K562 (cell line): Measurements from ENCODE around the gene ZNF609. TPM values are rescaled to one million over a fixed set of nuclear protein-coding genes. Genes with fewer than 3 reads are reported as not detected.
A peak's percentile ranks its signal among the peaks of the same experiment; 100 is the strongest.

ENCODE experiments used
- ATAC-seq: fragments of 200-7000 bp; cut with Tn5 transposase; 3 replicates; pipeline ENCODE4 v1.9.1; 2020; ENCODE audit warnings: moderate library complexity
- BruUV-seq: library from RNA; stranded (reverse); fragments of 400-500 nt; replicated peaks from 2 replicates; lab custom pipeline; 2021; lab: Mats Ljungman, UMichigan
- CTCF ChIA-PET: fragments of 300-600 bp; formaldehyde crosslinking; extraction: SDS; loops from one replicate; lab custom pipeline; 2021; ENCODE audit warnings: low intra/inter-chr PET ratio; lab: Yijun Ruan, JAX
- POLR2A ChIA-PET: fragments of 300-600, 350-650 bp; sonication (Branson Sonifier 250); formaldehyde crosslinking; extraction: SDS; loops from one replicate; lab custom pipeline; 2021; ENCODE audit warnings: antibody characterized with exemption, inconsistent platforms; lab: Yijun Ruan, JAX
- DNase-seq, 4 experiments: peaks; one replicate each; pipeline versions ENCODE4 v3.0.0 to v3.0.0-alpha.2; 2011 to 2018; ENCODE audit warnings: low spot score in 3 of 4, mixed read lengths in 3 of 4; ENCODE audit errors: extremely low read depth in 1 of 4
- FAIRE-seq: peaks from 2 replicates; lab custom pipeline; 2011; peaks lifted over from hg19 to GRCh38; lab: Jason Lieb, UNC
- H2AFZ ChIP-seq: 2 replicates; pipeline ENCODE4 v1.6.0; 2011; ENCODE audit warnings: low read depth, low read length, control low read depth, inconsistent platforms
- H3K27ac ChIP-seq: fragments of 200-600 bp; 3 replicates; pipeline ENCODE4 v1.8.0; 2011; ENCODE audit warnings: low read depth, mild to moderate bottlenecking, control low read depth, inconsistent platforms, low read length, moderate library complexity, mixed read lengths; ENCODE audit errors: extremely low read depth
- H3K27me3 ChIP-seq, 2 experiments: fragments of 300-600 bp in 1 of 2; 2 replicates in 1 of 2; 3 replicates in 1 of 2; pipeline versions ENCODE4 v1.6.0 to v1.8.0; 2011; ENCODE audit warnings: inconsistent platforms in 2 of 2, low read length in 2 of 2, mild to moderate bottlenecking in 1 of 2, mixed read lengths in 1 of 2, moderate library complexity in 1 of 2; ENCODE audit not compliant: control insufficient read depth in 2 of 2, insufficient read depth in 2 of 2
- H3K36me3 ChIP-seq: fragments of 300-600 bp; 3 replicates; pipeline ENCODE4 v1.8.0; 2011; ENCODE audit warnings: mild to moderate bottlenecking, low read length, inconsistent platforms; ENCODE audit not compliant: control insufficient read depth, insufficient read depth
- H3K4me1 ChIP-seq, 2 experiments: fragments of 200-600 bp in 1 of 2; replicated peaks in 1 of 2; 2 replicates in 1 of 2; 3 replicates in 1 of 2; pipeline versions ENCODE4 v1.5.1 to v1.8.0; 2011; ENCODE audit warnings: inconsistent platforms in 2 of 2, low read length in 2 of 2, mild to moderate bottlenecking in 1 of 2, mixed read lengths in 1 of 2, moderate library complexity in 1 of 2; ENCODE audit not compliant: control insufficient read depth in 2 of 2, insufficient read depth in 2 of 2
- H3K4me2 ChIP-seq: 2 replicates; pipeline ENCODE4 v1.6.1; 2011; ENCODE audit warnings: low read length, control low read depth, inconsistent platforms, mixed read lengths; ENCODE audit not compliant: insufficient read depth
- H3K4me3 ChIP-seq: fragments of 200-600 bp; sonication (generic), shearing (Covaris generic); 2 replicates; pipeline ENCODE4 v1.5.1; 2016; ENCODE audit warnings: control low read depth, inconsistent platforms
- H3K79me2 ChIP-seq: fragments of 200-600 bp; 3 replicates; pipeline ENCODE4 v1.8.0; 2011; ENCODE audit warnings: low read length, inconsistent platforms; ENCODE audit not compliant: control insufficient read depth, insufficient read depth
- H3K9ac ChIP-seq, 2 experiments: 2 replicates each; pipeline versions ENCODE4 v1.6.0 to v1.6.1; 2011; ENCODE audit warnings: low read depth in 2 of 2, low read length in 2 of 2, control low read depth in 1 of 2, inconsistent platforms in 1 of 2, mild to moderate bottlenecking in 1 of 2, mixed read lengths in 1 of 2; ENCODE audit not compliant: insufficient read depth in 1 of 2
- H3K9me1 ChIP-seq: one replicate; pipeline ENCODE4 v1.6.0; 2011; ENCODE audit warnings: inconsistent platforms, mild to moderate bottlenecking, low read length, moderate library complexity; ENCODE audit not compliant: control insufficient read depth, insufficient read depth
- H3K9me3 ChIP-seq: replicated peaks from 2 replicates; pipeline ENCODE4 v1.5.1; 2011; ENCODE audit warnings: low read depth, low read length, inconsistent platforms; ENCODE audit not compliant: control insufficient read depth, insufficient read depth
- H4K20me1 ChIP-seq: replicated peaks from 2 replicates; pipeline ENCODE4 v1.6.1; 2011; ENCODE audit warnings: low read length, inconsistent platforms, mixed read lengths; ENCODE audit not compliant: control insufficient read depth, insufficient read depth
- FOXA3 ChIP-seq, 2 experiments: fragments of 450-650 bp in 1 of 2; sonication (generic) in 1 of 2; formaldehyde crosslinking; IDR thresholded peaks in 1 of 2; conservative IDR thresholded peaks in 1 of 2; 2 replicates each; pipeline versions ENCODE4 v1.4.0 to v1.8.0; 2020 to 2022; ENCODE audit warnings: mild to moderate bottlenecking in 2 of 2, missing genetic modification reagents in 1 of 2
- KDM1A ChIP-seq, 2 experiments: fragments of 450-650 bp; IDR thresholded peaks; 2 replicates each; pipeline ENCODE4 v1.6.1; 2016; ENCODE audit warnings: mild to moderate bottlenecking in 2 of 2
- MYBL2 ChIP-seq, 2 experiments: fragments of 450-650 bp in 1 of 2; sonication (generic) in 1 of 2; formaldehyde crosslinking in 1 of 2; IDR thresholded peaks; 2 replicates each; pipeline versions ENCODE4 v1.6.1 to v1.8.1; 2017 to 2022; ENCODE audit warnings: borderline replicate concordance in 1 of 2, inconsistent platforms in 1 of 2, low read depth in 1 of 2, mild to moderate bottlenecking in 1 of 2, missing genetic modification reagents in 1 of 2, moderate library complexity in 1 of 2
- POLR3G ChIP-seq: IDR thresholded peaks from 2 replicates; pipeline ENCODE4 v1.6.1; 2011; ENCODE audit not compliant: insufficient read length, insufficient replicate concordance; ENCODE audit errors: extremely low read depth
- PURB ChIP-seq: sonication (generic); formaldehyde crosslinking; IDR thresholded peaks from 2 replicates; pipeline ENCODE4 v1.9.0; 2021; ENCODE audit warnings: low read depth, mild to moderate bottlenecking, missing genetic modification reagents
- RBBP5 ChIP-seq: fragments of 200-600 bp; sonication (generic); IDR thresholded peaks from 2 replicates; pipeline ENCODE4 v1.6.1; 2012; ENCODE audit warnings: borderline replicate concordance, mild to moderate bottlenecking, low read length, control low read depth, inconsistent platforms; ENCODE audit not compliant: insufficient read depth, poor library complexity, severe bottlenecking
- SIN3A ChIP-seq, 2 experiments: fragments of 150-350 bp in 1 of 2; IDR thresholded peaks; 2 replicates each; pipeline ENCODE4 v1.6.1; 2011 to 2016; ENCODE audit warnings: borderline replicate concordance in 2 of 2, low read depth in 2 of 2, low read length in 2 of 2, mild to moderate bottlenecking in 2 of 2, moderate library complexity in 2 of 2; ENCODE audit not compliant: control insufficient read depth in 1 of 2
- TAF1 ChIP-seq: IDR thresholded peaks from 2 replicates; pipeline ENCODE4 v1.6.1; 2011; ENCODE audit warnings: mild to moderate bottlenecking, low read length, moderate library complexity; ENCODE audit not compliant: insufficient read depth, control insufficient read depth, severe bottlenecking; ENCODE audit errors: extremely low read depth
- TCFL5 ChIP-seq: fragments of 250-450 bp; sonication (Bioruptor Pico); conservative IDR thresholded peaks from 2 replicates; pipeline ENCODE4 v1.6.1; 2021; ENCODE audit warnings: mild to moderate bottlenecking, moderate library complexity, matching md5 sums
- ZKSCAN1 ChIP-seq: fragments of 150-350 bp; IDR thresholded peaks from 2 replicates; pipeline ENCODE4 v1.6.1; 2016; ENCODE audit warnings: low read depth, low read length
- ZNF445 ChIP-seq: fragments of 250-450 bp; sonication (Bioruptor Pico); IDR thresholded peaks from 2 replicates; pipeline ENCODE4 v1.4.0; 2020; ENCODE audit warnings: low read depth, mild to moderate bottlenecking, moderate library complexity
- ZSCAN29 ChIP-seq: fragments of 450-650 bp; IDR thresholded peaks from 2 replicates; pipeline ENCODE4 v1.6.1; 2017
- WGBS: fragments of 100-300 bp; shearing (Covaris generic); methylation state at CpG from one replicate; pipeline ENCODE4 v1.1.6; 2016; ENCODE audit warnings: low coverage, mixed read lengths; ENCODE audit not compliant: insufficient coverage; ENCODE audit errors: missing lambda C conversion rate; 5-methylcytosine and 5-hydroxymethylcytosine counted together
- in situ Hi-C: fragments of 300-500 bp; cut with MboI; formaldehyde crosslinking; loops from 4 replicates; pipeline ENCODE4 v1.15.0; 2018; ENCODE audit warnings: inconsistent platforms, mixed read lengths
- intact Hi-C: fragments of 100-400 bp; cut with micrococcal nuclease; formaldehyde crosslinking; loops from 2 replicates; pipeline ENCODE4 v1.14.2; 2022
- polyA plus RNA-seq, 8 experiments: library from polyadenylated mRNA; depleted of rRNA in 4 of 8; stranded (reverse) in 5 of 8; unstranded in 3 of 8; fragments of >200 nt; fragmentation: Nextera tagmentation in 2 of 8; fragmentation: Illumina TruSeq in 1 of 8; extraction: Ambion mirVana in 2 of 8; extraction: Trizol in 1 of 8; gene quantifications; 2 replicates each; pipeline versions ENCODE4 v1.2.1 to v1.2.3, GENCODE V29; 2011 to 2014; ENCODE audit warnings: inconsistent platforms in 1 of 8, missing spikeins in 1 of 8
- total RNA-seq, 7 experiments: library from RNA; depleted of rRNA in 6 of 7; stranded (reverse); fragments of >200 nt in 6 of 7; fragmentation: Illumina TruSeq in 2 of 7; extraction: Trizol in 2 of 7; gene quantifications; 2 replicates each; pipeline versions ENCODE4 v1.2.1 to v1.2.3, GENCODE V29; 2011 to 2021; ENCODE audit warnings: low replicate concordance in 1 of 7
- TF ChIP-seq, protein P1 (sequence below): fragments of 250-450 bp; sonication (Bioruptor Pico); IDR thresholded peaks from 2 replicates; pipeline ENCODE4 v1.9.0; 2021; ENCODE audit warnings: mild to moderate bottlenecking, inconsistent platforms
- TF ChIP-seq, protein P2 (sequence below): IDR thresholded peaks from 2 replicates; pipeline ENCODE4 v1.6.1; 2011; ENCODE audit warnings: borderline replicate concordance, low read depth, mild to moderate bottlenecking, moderate library complexity, low read length; ENCODE audit not compliant: insufficient read depth, poor library complexity, severe bottlenecking

Gene ZNF609
- total and polyA plus RNA-seq, 9 of the 15 experiments (the other 6 are each of a cell fraction or from before 2014, with no cell fraction given) = 3.0 to 38.7 (median 17.8) TPM

DNA sequence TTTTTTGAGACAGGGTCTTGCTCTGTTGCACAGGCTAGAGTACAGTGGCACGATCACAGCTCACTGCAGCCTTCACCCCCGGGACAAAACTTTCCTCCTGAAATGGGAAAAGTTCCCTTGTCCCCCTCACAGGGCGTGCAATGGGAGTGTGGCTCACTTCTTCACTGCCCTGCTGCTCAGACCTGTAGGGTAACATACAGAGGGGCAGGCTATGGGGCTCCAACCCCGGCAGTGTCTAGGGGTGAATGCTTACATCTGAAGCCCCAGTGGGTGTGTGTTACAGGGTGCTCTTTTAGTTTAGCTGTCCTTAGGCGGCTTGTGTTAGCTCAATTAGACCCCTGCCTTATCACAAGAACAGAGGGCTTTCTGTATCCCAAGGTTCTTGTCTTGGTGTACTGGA, 157.8 kb downstream of the ZNF609 start:
- ChIA-PET CTCF (no interaction called here), POLR2A (interaction anchor here (0.8 to 0.9 kb wide), 2 partner anchors 21 to 368 kb away, joined by 4 read pairs; no protein-coding TSS in a partner anchor)
- no peak overlapping the region for H2AFZ ChIP-seq
- TF ChIP-seq ZNF445 (CRISPR knock-in tag) = no peak
- TF ChIP-seq ZSCAN29 = no peak
- no peak for TF ChIP-seq FOXA3 (CRISPR knock-in tag; conservative IDR thresholded peaks at IDR 0.05 in 1 of 2, IDR thresholded peaks at IDR 0.05 in 1 of 2)
- no peak for TF ChIP-seq TCFL5
- TF ChIP-seq KDM1A (IDR thresholded peaks at IDR 0.05) = no peak
- TF ChIP-seq SIN3A (IDR thresholded peaks at IDR 0.05; ENCODE audit: borderline replicate concordance in 2 of 2, control insufficient read depth in 1 of 2, low read depth in 2 of 2, low read length in 2 of 2) = no peak
- TF ChIP-seq, protein P1, sequence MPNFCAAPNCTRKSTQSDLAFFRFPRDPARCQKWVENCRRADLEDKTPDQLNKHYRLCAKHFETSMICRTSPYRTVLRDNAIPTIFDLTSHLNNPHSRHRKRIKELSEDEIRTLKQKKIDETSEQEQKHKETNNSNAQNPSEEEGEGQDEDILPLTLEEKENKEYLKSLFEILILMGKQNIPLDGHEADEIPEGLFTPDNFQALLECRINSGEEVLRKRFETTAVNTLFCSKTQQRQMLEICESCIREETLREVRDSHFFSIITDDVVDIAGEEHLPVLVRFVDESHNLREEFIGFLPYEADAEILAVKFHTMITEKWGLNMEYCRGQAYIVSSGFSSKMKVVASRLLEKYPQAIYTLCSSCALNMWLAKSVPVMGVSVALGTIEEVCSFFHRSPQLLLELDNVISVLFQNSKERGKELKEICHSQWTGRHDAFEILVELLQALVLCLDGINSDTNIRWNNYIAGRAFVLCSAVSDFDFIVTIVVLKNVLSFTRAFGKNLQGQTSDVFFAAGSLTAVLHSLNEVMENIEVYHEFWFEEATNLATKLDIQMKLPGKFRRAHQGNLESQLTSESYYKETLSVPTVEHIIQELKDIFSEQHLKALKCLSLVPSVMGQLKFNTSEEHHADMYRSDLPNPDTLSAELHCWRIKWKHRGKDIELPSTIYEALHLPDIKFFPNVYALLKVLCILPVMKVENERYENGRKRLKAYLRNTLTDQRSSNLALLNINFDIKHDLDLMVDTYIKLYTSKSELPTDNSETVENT (CRISPR knock-in tag) = no peak
- no peak for TF ChIP-seq MYBL2 (IDR thresholded peaks at IDR 0.05; ENCODE audit: low read depth)
- no peak for TF ChIP-seq MYBL2 (CRISPR knock-in tag; IDR thresholded peaks at IDR 0.05; ENCODE audit: borderline replicate concordance)
- TF ChIP-seq POLR3G = no peak
- TF ChIP-seq TAF1 = no peak
- TF ChIP-seq, protein P2, sequence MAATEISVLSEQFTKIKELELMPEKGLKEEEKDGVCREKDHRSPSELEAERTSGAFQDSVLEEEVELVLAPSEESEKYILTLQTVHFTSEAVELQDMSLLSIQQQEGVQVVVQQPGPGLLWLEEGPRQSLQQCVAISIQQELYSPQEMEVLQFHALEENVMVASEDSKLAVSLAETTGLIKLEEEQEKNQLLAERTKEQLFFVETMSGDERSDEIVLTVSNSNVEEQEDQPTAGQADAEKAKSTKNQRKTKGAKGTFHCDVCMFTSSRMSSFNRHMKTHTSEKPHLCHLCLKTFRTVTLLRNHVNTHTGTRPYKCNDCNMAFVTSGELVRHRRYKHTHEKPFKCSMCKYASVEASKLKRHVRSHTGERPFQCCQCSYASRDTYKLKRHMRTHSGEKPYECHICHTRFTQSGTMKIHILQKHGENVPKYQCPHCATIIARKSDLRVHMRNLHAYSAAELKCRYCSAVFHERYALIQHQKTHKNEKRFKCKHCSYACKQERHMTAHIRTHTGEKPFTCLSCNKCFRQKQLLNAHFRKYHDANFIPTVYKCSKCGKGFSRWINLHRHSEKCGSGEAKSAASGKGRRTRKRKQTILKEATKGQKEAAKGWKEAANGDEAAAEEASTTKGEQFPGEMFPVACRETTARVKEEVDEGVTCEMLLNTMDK = no peak
- no peak for TF ChIP-seq RBBP5
- TF ChIP-seq PURB (CRISPR knock-in tag) = no peak
- TF ChIP-seq ZKSCAN1 = no peak
- H3K4me3 ChIP-seq = no peak overlapping the region
- peaks cover 68% of the 10 kb centered on the region for H3K79me2 ChIP-seq
- in situ Hi-C loops (no loop called here), intact Hi-C loops (no loop called here)
- FAIRE-seq = no peak
- WGBS = 76% methylated on average over 5 of the region's 5 CpGs
- BruUV-seq = no TSS peak
- H3K27ac ChIP-seq = no peak overlapping the region
- H3K27me3 ChIP-seq = no peaks in the 10 kb centered on the region
- no peak overlapping the region for H3K4me2 ChIP-seq
- peaks cover 6 to 31% of the 10 kb centered on the region in 2 experiments; a peak in 4 of 5 replicates for H3K4me1 ChIP-seq
- peaks cover 11% of the 10 kb centered on the region; the same call in 2 of the 3 replicates for H3K36me3 ChIP-seq
- no peak for DNase-seq
- H4K20me1 ChIP-seq = peaks cover 12% of the 10 kb centered on the region; the same call in 1 of the 2 replicates
- ATAC-seq = peak; percentile 45
- no peaks in the 10 kb centered on the region for H3K9me3 ChIP-seq
- no peaks in the 10 kb centered on the region for H3K9me1 ChIP-seq
- H3K9ac ChIP-seq = no peak overlapping the region
